HK-2 (cell line): ENCODE results near the gene OR4K1.
"Not testable (repeated sequence)": the region's sequence is repeated elsewhere in the genome, so short reads cannot be mapped to it uniquely, and the experiment has no call there.

ENCODE experiments used
- DNase-seq: peaks from one replicate; pipeline ENCODE4 v3.0.0-alpha.2; 2018; ENCODE audit not compliant: unreplicated experiment

The OR4K1 gene, protein sequence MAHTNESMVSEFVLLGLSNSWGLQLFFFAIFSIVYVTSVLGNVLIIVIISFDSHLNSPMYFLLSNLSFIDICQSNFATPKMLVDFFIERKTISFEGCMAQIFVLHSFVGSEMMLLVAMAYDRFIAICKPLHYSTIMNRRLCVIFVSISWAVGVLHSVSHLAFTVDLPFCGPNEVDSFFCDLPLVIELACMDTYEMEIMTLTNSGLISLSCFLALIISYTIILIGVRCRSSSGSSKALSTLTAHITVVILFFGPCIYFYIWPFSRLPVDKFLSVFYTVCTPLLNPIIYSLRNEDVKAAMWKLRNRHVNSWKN

DNA sequence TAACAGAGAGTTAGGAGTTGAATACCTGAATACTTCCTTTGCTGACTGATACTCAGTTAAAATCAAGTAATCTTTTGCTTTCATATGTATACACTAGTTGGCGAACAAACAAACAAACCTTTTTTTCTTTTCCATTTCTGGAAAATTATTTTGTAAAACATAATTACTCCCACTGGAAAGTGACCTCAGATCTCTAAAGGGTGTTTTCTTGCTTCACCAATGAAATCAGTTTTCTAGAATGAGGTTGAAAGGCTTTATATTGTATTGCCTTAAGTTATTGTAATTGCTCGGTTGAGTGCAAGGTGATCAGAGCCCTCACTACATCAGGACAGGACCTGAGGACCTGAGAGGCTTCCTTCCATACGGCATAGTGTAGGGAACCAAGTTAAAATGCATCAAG lies at the start of gene OR4K1:
Gene OR4K1, plus strand, starts transcription at position 301 of the 400 bp plus-strand sequence. CDS start 4,750 bp downstream, outside the sequence.
- DNase-seq = no peak

DNA sequence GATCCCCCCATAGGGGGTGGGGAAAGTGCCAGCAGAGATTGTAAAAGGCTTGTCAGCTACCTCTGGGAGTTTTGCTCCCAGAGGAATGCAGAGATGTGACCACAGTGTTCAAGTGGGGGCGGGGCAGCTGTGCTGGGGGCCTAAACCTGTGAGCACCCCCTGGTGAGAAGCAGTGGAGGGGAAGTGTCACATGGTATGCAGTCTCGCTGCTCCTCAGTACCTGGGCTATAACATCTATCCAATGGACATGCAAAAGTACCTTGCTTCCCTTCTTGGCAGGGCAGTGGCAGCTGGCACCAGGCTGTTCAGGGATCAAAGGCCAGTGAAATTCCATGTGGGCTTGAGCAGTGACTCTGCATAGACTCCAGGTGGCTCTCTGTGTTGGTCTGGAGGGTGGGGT lies 35.4 kb upstream of the OR4K1 start:
- no peak for DNase-seq

DNA sequence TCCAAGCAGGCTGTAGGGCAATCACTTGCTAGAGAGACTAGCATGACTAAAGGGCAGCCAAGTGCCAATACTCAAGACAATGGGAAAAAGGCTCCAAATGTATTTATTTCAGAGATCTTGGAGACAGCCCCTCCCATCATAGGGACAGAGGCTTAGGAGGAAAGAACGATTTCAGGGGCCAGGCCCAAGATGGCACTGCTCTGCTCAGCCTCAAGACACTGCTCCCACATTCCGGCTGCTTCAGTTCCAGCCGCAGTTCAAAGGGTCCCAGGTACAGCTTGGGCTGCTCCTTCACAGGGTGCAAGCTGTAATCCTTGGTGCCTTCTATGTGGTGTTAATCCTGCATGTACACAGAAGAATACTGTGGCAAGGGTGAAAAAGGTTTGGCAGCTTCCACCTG lies 29.7 kb upstream of the OR4K1 start:
- no peak for DNase-seq

DNA sequence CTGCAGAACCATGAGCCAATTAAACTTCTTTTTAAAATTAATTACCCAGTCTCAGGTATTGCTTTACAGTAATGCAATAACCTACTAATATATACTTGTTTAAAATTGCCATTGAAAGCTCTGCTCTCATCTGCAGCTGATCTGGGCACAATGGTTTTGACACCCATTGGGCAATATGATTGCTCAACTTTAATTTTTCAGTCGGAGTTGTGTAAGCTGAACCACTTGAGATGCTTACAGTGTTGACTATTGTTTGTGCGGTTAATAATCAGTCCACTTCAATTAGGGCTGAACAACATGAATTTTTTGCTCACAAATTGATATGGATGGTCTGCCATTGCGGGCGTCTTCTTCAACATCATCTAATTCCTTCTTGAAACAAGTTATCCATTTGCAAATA lies 28.3 kb upstream of the OR4K1 start:
- no peak for DNase-seq

DNA sequence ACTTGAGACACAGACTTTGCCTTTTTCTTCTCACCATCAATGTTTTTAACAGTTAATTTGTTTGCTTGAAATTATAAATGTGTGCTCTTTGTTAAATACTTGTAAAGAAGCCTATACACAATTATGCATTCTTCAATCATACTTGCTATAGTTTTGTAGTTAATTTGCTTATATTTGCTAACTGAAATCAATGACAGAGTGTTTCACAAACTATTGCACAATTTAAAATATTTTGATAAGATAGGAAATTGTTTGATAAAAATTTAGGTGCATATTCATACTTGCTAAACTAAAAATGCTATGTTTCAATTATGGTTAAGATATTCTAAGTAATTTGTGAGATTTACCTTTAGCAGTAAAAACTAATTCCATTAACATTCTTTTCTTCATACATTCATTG lies 24.1 kb upstream of the OR4K1 start:
- no peak for DNase-seq

DNA sequence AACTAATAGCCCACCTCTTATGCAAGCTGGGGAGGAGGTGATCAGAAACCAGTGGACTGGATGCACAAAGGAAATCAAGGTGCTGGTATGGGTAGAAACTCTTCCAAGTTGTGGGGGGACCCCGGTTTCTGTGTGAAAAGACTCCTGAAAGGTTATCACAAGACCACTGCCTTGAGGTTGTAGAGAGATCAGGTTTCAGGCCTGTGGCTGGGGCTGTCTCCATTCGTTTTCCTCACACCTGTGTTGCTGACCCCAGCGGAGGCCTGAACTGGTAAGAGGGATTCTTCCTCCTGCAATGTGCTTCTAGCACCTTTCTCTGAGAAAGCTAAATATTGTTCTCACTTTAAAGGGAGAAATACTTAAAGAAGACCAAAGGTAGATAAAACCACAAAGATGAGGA lies 19.6 kb upstream of the OR4K1 start:
- DNase-seq = no peak

DNA sequence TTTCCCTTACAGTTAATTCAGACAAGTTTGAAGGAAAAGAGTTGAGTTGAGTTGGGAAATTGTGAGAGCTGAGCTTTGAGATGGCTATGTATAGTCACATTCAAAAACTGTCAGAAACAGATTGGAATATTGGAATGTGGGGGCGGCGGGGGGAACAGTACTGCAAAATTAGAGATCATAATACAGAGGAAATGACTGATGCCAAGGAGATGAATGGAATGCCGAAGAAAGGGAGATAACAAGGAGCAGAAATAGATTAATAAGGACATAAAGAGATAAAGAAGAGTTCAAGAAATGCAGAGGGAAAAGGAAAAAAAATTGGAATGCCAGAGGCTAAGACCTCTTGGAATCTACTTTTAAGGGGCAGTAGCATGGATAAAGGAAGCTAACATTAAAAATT lies 13.5 kb upstream of the OR4K1 start:
- no peak for DNase-seq

DNA sequence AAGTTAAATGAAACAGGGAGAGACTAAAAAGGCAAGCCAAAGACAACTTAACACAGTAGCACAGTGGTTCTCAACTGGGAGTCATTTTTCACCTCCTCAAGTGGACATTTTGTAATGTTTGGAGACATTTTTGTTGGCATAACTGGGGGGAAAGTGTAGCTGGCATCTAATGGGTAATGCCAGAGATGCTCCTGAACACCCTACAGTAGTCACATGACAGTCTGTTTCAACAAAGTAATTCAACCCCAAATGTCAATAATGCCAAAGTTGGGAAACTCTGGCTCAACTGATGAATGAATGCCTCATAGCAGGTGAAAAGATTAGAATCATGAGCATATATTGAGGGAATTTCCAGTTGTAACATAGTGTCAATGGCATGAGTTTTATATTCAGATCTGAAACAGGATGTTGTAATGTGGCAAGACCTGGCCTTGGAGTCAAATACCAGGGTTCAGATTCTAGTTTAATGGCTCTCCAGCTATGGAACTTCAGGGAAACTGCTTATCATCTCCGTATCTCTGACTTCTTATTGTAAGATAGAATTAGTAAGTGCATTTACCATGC lies 12.7 kb upstream of the OR4K1 start:
- no peak for DNase-seq

DNA sequence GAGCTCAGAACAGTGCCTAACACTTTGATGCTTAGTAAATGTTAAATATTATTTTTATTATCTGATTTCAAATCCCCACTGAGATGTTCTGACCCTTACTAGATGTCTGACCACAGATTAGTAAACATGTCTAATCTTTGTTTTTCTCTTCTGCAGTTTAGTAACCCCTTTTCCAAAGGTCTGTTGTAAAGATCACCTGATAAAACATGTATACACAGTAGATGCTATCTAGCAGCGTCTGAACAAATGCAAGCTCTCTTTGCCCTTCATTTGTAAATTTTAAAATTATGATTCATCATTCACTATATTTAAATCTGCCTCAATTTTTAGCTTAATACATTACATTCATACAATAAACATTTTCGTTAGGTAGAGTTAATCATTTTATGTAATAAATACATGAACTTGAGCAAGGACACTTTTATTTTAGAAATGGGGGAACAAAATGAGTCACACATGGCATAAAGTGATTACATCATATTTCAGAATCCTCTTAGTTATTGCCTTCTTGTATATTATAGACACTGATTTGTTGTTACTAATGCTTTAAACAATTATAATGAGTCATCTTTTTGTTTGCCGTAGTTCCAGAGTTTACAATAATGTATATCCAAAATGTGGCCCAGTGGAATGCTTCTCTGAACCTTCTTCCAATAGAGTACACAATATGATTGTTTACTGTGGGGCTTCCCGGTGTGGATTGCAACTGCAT lies 12.0 kb upstream of the OR4K1 start:
- DNase-seq = no peak

DNA sequence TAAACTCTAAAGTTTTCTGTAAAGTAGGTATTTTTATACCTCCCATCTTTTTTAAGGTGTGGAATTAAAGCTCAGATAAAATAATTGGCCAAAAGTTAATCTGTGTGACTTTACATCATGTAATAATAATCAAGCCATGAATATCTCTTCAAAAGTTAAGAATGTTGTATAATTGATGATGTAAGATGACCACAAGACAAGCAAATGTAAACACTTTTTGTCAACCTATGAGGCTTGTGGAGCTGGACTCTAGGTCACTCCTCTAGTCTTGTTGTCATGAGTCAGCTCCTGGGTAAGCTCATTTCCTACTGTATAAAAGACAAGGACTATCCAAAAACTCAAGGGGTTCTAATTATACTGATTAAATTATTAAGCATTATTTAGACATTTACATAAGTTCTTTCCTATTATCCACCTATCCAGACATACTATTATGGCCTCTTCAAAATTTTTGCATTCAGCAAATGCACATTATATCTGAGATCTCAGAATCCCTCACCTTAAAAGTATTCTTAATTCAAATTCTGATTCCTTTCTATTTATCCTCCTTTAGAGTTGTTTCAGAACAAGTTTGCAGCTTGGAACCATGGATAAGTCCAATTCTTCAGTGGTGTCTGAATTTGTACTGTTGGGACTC lies 10.6 kb upstream of the OR4K1 start, which contains the start of gene OR4K5:
Gene OR4K5, plus strand, starts transcription at position 587 of the 637 bp plus-strand sequence. Its CDS starts 0 bp downstream, at position 587.
- DNase-seq = no peak

DNA sequence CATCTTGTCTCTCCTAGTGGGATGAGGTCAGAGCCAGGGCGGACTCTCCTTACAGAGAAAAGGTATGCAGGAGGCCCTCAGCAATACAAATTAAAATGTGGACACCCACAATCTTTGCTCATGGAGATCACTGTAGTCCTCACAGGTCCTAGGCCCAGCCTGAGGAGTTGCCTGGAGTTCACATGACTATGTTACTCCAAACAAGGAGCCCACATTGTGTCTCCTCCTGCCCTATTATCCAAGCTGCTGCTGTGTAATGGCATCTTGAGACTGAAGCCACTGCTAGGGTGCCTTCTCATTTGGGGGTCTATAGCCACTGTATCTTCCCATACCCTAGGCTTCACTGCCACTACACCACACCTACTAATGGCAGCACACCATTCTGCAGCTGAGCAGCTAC lies 11.0 kb downstream of the OR4K1 start:
- DNase-seq = no peak

DNA sequence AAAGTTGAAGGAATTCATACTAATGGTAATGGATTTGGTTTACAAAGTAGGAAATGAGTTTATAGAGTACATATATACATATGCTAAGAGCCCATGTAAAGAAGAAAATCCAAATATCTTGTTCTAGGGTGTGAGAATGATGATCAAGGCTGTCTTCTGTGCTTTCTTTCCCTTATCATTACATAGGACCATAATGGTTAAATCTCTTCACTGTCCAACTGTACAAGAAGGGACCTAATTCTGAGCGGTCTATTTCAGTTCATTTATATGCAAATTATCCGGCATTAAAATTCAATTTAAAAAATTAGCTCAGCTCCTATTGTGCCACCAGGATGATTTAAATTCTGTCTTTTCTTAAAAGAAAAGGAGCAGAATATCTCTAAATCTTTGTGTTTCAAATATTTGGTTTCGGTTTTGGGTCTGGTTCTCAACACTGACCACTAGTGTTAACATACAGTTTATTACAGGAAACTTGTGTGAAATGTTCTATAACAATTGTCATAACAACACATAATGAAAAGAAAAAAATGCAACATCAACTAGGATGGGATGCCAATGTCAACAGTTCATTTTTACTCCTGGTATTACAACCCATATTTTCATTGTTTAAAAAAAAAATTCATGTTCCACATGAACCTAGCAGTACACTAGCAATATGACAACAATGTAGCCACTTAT lies 16.8 kb downstream of the OR4K1 start:
- DNase-seq = no peak

DNA sequence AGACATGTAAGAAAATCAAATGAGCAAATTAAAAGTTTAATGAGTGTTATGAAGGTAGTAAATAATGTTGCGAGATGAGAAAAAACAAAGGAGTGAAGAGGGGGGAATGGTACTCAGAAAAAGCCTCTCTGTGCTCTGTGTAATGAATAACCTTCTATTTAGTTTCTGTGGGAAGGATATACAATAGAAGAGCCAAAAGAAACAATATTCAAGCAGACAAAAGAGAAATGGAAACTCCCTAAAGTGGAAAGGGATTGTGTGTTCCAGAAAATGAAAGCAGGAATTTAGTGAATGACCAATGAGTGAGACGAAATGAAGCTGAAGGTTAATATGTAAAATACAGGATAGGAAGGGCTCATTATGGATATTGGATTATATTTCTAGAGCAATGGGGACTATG lies 18.5 kb downstream of the OR4K1 start:
- DNase-seq = no peak

DNA sequence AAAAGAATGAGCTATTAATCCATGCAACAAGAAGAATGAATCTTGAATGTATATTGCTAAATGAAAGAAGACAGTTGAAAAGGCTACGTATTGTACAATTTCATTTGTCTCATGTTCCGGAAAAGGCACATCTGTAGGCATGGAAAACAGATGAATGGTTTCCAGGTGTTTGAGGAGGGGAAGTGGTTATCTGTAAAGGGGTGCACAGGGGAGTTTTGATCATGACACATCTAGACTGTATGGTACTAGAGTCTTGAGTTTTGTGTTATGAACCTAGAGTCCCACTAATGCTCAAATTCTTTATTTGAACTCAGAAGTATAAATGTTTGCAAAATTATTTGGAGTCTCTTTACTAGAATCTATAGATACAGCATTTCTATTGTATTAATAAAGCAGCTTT lies 39.0 kb downstream of the OR4K1 start:
- DNase-seq = not testable (repeated sequence)

DNA sequence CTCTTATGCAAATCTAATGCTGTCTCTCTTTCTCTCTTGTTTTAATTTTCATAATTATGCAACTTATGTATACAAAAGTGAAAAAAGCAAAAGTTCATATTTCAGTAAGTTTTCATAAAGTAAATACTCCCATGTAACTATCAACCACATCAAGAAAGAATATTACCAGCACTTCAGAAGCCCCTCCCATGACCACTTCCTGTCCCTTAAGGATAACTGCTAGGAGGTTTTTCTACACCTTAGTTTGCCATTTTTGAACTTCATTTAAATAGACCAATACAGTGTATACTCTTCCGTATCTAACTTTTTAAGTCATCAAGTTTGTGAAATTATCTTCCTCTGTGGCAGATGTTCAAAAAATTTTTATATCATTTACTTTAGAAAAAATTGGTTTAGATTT lies 44.1 kb downstream of the OR4K1 start:
- no peak for DNase-seq

DNA sequence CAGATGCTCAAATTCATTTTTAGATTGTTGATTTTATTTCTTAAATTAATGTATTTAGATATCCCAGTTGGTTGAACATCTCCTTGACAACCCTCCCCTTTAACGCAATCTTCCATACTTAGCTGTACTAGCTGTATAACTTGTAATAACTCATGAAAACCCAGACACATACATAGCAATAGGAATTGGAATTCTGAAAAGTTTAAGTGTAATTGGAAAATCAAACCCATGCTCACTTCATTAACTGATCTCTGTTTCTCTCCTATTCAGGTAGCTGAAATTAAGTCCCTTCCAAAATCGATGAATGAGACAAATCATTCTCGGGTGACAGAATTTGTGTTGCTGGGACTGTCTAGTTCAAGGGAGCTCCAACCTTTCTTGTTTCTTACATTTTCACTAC lies 44.6 kb downstream of the OR4K1 start, which contains the start of gene OR4K15:
Gene OR4K15, plus strand, starts transcription at position 301 of the 400 bp plus-strand sequence. Its CDS starts 0 bp downstream, at position 301.
- DNase-seq = no peak
